T-helper 22 cell (primary cell): ENCODE data around the gene IGLL1.

Experiments
- DNase-seq: peaks from one replicate; pipeline ENCODE4 v3.0.0-alpha.2; 2020; ENCODE audit warnings: low read depth

IGLL1 gene

DNA sequence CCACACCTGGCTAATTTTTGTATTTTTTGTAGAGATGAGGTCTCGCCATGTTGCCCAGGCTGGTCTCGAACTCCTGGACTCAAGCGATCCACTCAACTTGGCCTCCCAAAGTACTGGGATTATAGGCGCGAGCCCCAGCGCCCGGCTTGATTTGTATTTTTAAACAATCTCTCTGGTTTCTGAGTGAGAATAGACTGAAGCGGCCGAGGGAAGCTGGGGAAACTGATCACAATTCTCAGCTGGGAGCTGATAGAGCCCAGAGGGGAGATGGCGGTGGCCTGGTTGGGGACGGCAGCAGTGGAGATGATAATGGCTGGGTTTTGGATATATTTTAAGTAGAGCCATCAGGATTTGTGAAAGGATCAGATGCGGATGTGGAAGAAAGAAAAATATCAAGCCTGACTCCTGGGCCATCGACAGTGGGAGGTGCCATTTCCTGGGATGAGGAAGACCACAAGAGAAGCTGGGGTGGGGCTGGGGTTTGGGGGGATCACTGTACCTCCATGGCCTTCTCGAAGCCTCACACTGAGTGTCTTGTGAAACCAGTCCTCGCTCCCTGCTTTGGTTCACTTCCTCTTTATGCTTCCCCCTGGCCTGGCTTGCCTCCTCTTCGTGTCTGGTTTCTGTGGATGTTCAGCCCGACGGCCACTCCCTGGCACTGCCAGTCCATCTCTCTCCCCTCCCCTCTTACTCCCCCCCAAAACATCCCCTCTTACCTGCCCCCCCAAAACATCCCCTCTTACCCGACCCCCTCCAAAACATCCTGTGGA, 51.9 kb downstream of the IGLL1 start:
- DNase-seq, result no peak

DNA sequence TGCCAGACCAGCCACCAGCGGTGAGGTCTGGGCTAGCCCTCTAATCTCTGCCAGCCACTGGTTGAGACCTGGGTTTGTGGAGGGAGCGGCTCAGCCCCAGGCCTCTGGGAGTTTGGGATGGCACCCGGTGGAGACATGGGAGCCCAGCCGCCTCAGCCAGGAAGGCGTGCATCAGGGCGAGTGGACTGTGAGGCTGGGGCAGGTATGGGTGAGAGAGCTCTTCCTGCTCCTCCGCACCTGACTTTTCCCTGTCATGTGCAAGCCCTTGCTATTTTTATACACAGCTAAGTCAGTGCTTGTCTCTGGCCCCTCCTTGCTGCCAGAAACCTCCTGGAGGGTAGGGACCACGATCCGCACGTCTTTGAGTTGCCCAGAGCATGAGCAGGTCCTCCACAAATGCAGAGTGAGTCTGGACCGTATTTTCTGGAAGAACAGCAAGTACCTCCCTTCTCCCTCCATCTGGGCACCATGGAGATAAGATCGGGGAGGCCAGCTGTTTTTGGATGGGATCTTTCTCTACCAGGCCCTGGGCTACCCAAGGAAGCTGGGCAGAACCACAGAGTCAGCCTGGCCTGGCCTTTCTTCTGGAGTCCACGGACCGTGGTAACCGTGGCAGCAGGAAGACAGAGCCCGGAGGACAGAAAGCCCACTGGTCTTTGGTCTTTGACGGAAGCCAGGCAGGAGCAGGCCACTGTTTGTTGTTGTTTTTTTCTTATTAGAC, 53.3 kb downstream of the IGLL1 start:
- DNase-seq, result no peak

DNA sequence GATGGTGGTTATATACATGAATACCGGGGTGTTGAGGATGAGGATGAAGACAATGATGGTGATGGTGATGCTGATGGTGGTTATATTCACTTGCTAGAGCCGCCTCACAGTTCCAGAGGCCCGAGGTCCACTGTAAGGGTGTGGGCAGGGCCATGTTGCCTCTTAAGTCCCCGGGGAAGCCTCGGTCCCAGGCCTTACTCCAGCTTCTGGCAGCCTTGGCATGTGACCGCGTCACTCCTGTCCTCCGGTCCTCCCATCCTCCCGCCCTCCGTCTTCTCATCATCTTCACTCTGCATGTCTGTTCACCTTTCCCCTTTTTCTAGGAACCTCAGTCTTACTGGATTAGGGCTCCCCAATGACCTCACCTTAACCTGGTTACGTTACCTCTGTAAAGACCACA, 54.6 kb downstream of the IGLL1 start:
- no peak for DNase-seq

DNA sequence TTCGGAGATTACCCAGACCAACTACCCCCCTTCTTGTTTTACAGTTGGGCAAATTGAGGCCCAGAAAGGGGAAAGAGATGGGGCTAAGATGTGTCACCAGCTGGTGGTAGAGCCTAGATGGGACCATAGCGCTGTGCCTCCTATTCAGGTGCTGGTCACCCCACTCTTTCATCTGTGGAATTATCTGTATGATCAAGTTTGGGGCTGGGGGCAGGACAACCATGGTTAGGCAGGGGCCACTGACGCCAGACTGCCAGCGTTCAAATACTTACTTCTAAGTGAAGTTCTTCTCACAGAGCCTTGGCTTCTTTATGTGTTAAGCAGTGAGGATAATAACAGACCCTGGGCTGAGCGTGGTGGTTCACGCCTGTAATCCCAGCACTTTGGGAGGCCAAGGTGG, 55.9 kb downstream of the IGLL1 start:
- DNase-seq, result no peak

DNA sequence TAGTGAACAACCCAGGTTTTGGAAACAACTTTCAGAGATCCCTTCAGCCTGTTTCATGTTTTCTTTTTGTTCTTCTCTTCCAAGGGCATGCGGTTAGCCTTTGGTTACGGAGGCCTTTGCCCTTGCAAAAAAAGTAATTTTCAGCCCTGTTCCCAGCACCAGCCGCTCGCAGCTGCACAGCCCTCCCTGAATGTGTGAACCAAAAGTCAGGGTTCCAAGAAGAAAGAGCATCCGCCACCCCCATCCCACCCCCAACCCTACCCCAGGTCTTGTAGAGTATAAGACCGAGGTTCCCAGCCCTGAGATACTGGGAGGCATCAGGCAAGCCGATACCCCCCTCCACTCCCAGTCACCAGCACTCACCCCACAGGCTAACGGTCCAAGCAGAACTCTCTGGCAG, 56.4 kb downstream of the IGLL1 start:
- DNase-seq, result no peak
